ENCODE measurements around the gene FETUB. TPM values are rescaled to one million over a fixed set of nuclear protein-coding genes. Genes with fewer than 3 reads are reported as not detected.

FETUB gene
- total RNA-seq, 1 experiment from 2014 or later = not detected

DNA sequence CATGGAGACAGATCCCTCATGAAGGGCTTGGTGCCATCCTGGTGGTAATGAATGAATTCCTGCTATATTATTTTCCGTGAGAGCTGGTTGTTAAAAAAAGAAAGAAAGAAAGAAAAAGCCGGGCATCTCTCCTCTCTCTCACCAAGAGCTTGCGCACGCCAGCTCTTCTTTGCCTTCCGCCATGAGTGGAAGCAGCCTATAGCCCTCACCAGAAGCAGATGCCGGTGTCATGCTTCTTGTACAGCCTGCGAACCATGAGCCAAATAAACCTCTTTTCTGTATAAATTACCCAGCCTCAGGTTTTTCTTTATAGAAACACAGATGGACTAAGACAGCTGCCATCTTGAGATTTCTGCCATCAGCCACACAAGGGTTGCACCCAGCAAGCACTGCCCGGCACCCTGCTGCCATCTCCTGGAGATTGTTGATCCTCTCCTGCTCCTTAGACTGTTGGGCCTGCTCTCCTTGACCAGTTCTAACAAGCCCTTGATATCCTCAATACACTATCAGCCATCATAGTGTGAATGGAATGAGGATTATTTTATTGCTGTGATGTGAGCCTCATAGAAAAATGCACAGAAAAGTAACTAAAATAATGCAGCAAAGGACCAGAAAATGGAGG is 30.8 kb upstream of the FETUB start:
- no peaks in the 10 kb centered on the region for H3K36me3 ChIP-seq (ENCODE audit: control insufficient read depth, insufficient read depth, low read length)
- no peak overlapping the region for H3K4me3 Mint-ChIP-seq (ENCODE audit: unreplicated experiment)
- ChIA-PET POLR2A (interaction anchor here (0.5 kb wide), 1 partner anchor 20 kb away, joined by 5 read pairs; no protein-coding TSS in a partner anchor), CTCF (interaction anchor here (2.8 kb wide), 1 partner anchor 19 kb away, joined by 21 read pairs; no protein-coding TSS in a partner anchor)
- peaks cover 41% of the 10 kb centered on the region for H3K4me1 Mint-ChIP-seq (ENCODE audit: low read depth, unreplicated experiment)
- no peaks in the 10 kb centered on the region for H3K9me3 ChIP-seq
- H3K4me1 ChIP-seq = peaks cover 43% of the 10 kb centered on the region
- intact Hi-C loops (cut with micrococcal nuclease; ENCODE audit: unreplicated experiment) = no loop called here
- no peaks in the 10 kb centered on the region for H3K27me3 Mint-ChIP-seq (ENCODE audit: insufficient read depth, unreplicated experiment)
- no TSS peak for BruUV-seq (replicated peaks)
- peak; percentile 54 to 61 for DNase-seq
- H3K27ac Mint-ChIP-seq (ENCODE audit: unreplicated experiment) = peak overlapping the region; percentile 61
- no peaks in the 10 kb centered on the region for H3K27me3 ChIP-seq (replicated peaks; ENCODE audit: control insufficient read depth, insufficient read depth, low read length)
- H3K4me3 ChIP-seq (ENCODE audit: low read depth, low read length) = no peak overlapping the region
- H3K36me3 Mint-ChIP-seq (ENCODE audit: insufficient read depth, unreplicated experiment) = no peaks in the 10 kb centered on the region
- peaks cover 9% of the 10 kb centered on the region for H3K9me3 Mint-ChIP-seq (ENCODE audit: unreplicated experiment)
- TF ChIP-seq, protein P1, sequence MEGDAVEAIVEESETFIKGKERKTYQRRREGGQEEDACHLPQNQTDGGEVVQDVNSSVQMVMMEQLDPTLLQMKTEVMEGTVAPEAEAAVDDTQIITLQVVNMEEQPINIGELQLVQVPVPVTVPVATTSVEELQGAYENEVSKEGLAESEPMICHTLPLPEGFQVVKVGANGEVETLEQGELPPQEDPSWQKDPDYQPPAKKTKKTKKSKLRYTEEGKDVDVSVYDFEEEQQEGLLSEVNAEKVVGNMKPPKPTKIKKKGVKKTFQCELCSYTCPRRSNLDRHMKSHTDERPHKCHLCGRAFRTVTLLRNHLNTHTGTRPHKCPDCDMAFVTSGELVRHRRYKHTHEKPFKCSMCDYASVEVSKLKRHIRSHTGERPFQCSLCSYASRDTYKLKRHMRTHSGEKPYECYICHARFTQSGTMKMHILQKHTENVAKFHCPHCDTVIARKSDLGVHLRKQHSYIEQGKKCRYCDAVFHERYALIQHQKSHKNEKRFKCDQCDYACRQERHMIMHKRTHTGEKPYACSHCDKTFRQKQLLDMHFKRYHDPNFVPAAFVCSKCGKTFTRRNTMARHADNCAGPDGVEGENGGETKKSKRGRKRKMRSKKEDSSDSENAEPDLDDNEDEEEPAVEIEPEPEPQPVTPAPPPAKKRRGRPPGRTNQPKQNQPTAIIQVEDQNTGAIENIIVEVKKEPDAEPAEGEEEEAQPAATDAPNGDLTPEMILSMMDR (IDR thresholded peaks at IDR 0.05; ENCODE audit: insufficient read depth in 1 of 2, low read depth in 1 of 2, low read length in 1 of 2, severe bottlenecking in 1 of 2, unreplicated experiment in 1 of 2) = peak; percentile 21 to 28

DNA sequence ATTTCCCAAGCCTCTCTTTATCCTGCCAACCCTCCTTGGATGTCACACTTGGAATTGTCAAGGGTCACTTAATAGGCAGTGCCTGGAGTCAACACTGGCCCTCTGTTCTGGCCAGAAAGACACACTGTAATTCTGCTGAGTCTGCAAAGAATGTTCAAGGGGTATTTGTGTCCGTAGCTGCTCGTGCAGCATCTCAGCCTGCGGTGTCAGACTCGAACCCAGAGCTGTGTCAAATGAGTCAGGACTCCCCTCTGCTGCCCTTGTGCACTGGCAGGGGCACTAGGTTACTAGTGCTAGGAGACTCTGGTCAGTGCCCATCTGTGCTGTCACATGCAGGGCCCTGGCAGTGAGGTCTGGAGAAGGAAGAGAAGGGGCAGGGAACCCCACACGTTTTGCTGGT is 28.1 kb upstream of the FETUB start:
- no peak overlapping the region for H3K4me3 ChIP-seq (ENCODE audit: low read depth, low read length)
- no TSS peak for BruUV-seq (replicated peaks)
- H3K27me3 ChIP-seq (replicated peaks; ENCODE audit: control insufficient read depth, insufficient read depth, low read length) = no peaks in the 10 kb centered on the region
- Mint-ChIP-seq H3K4me1 (ENCODE audit: low read depth, unreplicated experiment) (peaks cover 32% of the 10 kb centered on the region), H3K27ac (ENCODE audit: unreplicated experiment) (peak overlapping the region; percentile 71), H3K9me3 (ENCODE audit: unreplicated experiment) (peaks cover 9% of the 10 kb centered on the region), H3K4me3 (ENCODE audit: unreplicated experiment) (no peak overlapping the region), H3K36me3 (ENCODE audit: insufficient read depth, unreplicated experiment) (peaks cover 6% of the 10 kb centered on the region), H3K27me3 (ENCODE audit: insufficient read depth, unreplicated experiment) (no peaks in the 10 kb centered on the region)
- peaks cover 23% of the 10 kb centered on the region for H3K4me1 ChIP-seq
- no peak for DNase-seq
- no peaks in the 10 kb centered on the region for H3K9me3 ChIP-seq
- intact Hi-C loops (cut with micrococcal nuclease; ENCODE audit: unreplicated experiment) = loop anchor here (1.0 kb wide), 1 partner anchor 13 kb away; no protein-coding TSS in a partner anchor
- TF ChIP-seq, protein P1 (IDR thresholded peaks at IDR 0.05; ENCODE audit: insufficient read depth in 1 of 2, low read depth in 1 of 2, low read length in 1 of 2, severe bottlenecking in 1 of 2, unreplicated experiment in 1 of 2) = no peak
- ChIA-PET CTCF (interaction anchor here (3.2 kb wide), 1 partner anchor 141 kb away, joined by 14 read pairs; no protein-coding TSS in a partner anchor), POLR2A (interaction anchor here (0.5 kb wide), 1 partner anchor 257 kb away, joined by 3 read pairs; no protein-coding TSS in a partner anchor)
- 0 out of 2 replicates have a peak, but pooled peaks cover 4% of the 10 kb centered on the region for H3K36me3 ChIP-seq (ENCODE audit: control insufficient read depth, insufficient read depth, low read length)

DNA sequence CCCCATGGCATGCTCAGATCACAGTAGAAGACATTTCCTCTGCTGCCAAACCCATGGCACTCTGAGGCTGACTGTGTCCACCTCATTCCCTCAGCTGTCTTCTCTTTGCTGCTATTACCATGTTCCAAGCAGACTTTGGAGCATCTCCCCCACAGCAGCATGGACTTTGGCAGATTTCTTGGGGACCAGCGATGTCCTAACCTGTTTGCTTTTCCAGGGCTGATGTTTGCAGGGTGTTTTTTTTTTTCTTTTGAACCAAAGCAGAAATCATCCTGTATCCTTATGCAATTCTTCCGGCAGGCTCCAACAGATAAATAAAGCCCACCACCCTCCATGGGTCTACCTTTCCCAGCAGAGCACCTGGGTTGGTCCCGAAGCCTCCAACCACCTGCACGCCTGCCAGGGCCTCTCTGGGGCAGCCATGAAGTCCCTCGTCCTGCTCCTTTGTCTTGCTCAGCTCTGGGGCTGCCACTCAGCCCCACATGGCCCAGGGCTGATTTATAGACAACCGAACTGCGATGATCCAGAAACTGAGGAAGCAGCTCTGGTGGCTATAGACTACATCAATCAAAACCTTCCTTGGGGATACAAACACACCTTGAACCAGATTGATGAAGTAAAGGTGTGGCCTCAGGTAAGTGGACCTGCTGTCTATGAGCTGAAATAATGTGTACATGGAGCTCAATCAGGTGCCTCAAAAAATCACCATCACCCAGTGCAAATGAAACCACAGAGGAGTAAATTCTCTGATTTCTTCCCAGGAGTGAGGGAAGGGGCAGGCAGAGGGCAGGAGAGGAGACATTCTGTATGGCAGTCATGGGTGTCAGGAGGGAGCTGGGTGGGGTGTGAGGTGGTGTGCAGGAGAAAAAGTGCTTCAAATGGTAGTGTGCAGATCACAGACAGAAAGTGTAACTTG is 27.2 kb upstream of the FETUB start, which contains the start of gene AHSG:
TSS of gene AHSG (plus strand) at position 340 of the 916 bp plus-strand sequence. CDS start at position 422, 82 bp downstream.
- CTCF ChIA-PET = interaction anchor here (0.5 to 3.2 kb wide), 5 partner anchors 24 to 509 kb away, joined by 3 to 14 read pairs (median 4); no protein-coding TSS in a partner anchor
- peak within 1 kb of the TSS; percentile 33 for H3K4me3 ChIP-seq (ENCODE audit: low read depth, low read length)
- intact Hi-C loops (cut with micrococcal nuclease; ENCODE audit: unreplicated experiment) = loop anchor here (1.0 kb wide), 1 partner anchor 14 kb away; no protein-coding TSS in a partner anchor
- Mint-ChIP-seq H3K9me3 (ENCODE audit: unreplicated experiment) (peaks cover 9% of the 10 kb centered on the region), H3K27me3 (ENCODE audit: insufficient read depth, unreplicated experiment) (no peaks in the 10 kb centered on the region), H3K36me3 (ENCODE audit: insufficient read depth, unreplicated experiment) (peaks cover 6% of the 10 kb centered on the region), H3K4me1 (ENCODE audit: low read depth, unreplicated experiment) (peaks cover 26% of the 10 kb centered on the region), H3K27ac (ENCODE audit: unreplicated experiment) (peak within 1 kb of the TSS; percentile 81), H3K4me3 (ENCODE audit: unreplicated experiment) (peak within 1 kb of the TSS; percentile 34)
- 0 out of 2 replicates have a peak, but pooled peaks cover 4% of the 10 kb centered on the region for H3K36me3 ChIP-seq (ENCODE audit: control insufficient read depth, insufficient read depth, low read length)
- DNase-seq = peak; percentile 57
- H3K4me1 ChIP-seq = peaks cover 14% of the 10 kb centered on the region; the same call in 1 of the 2 replicates
- POLR2A ChIA-PET = interaction anchor here (0.5 kb wide), 2 partner anchors 256 to 681 kb away, joined by 3 read pairs; no protein-coding TSS in a partner anchor
- TF ChIP-seq, protein P1 (IDR thresholded peaks at IDR 0.05; ENCODE audit: insufficient read depth in 1 of 2, low read depth in 1 of 2, low read length in 1 of 2, severe bottlenecking in 1 of 2, unreplicated experiment in 1 of 2) = no peak
- H3K9me3 ChIP-seq = no peaks in the 10 kb centered on the region
- H3K27me3 ChIP-seq (replicated peaks; ENCODE audit: control insufficient read depth, insufficient read depth, low read length) = no peaks in the 10 kb centered on the region
- BruUV-seq (replicated peaks) = TSS peak; percentile 63
